IPS DF 6.9 (cell line): ENCODE results near the gene TSPAN4.

Experiments
- DNase-seq: peaks from one replicate; pipeline ENCODE4 v3.0.0-alpha.2; 2013; ENCODE audit warnings: low read depth, low spot score
- H3K27ac ChIP-seq: one replicate; pipeline ENCODE4 v1.5.1; 2013; ENCODE audit warnings: low read length, control low read depth
- H3K27me3 ChIP-seq: 2 replicates; pipeline ENCODE4 v1.6.1; 2013; ENCODE audit warnings: mild to moderate bottlenecking, low read length; ENCODE audit not compliant: control insufficient read depth, insufficient read depth
- H3K36me3 ChIP-seq: 2 replicates; pipeline ENCODE4 v1.6.1; 2013; ENCODE audit warnings: low read length; ENCODE audit not compliant: control insufficient read depth, insufficient read depth
- H3K4me1 ChIP-seq: 2 replicates; pipeline ENCODE4 v1.6.1; 2013; ENCODE audit warnings: low read length; ENCODE audit not compliant: control insufficient read depth, insufficient read depth
- H3K4me3 ChIP-seq: 2 replicates; pipeline ENCODE4 v1.5.1; 2013; ENCODE audit warnings: mild to moderate bottlenecking, low read length
- H3K9me3 ChIP-seq: 2 replicates; pipeline ENCODE4 v1.6.1; 2013; ENCODE audit warnings: low read length, inconsistent platforms; ENCODE audit not compliant: control insufficient read depth, insufficient read depth
- WGBS: extraction: QIAGEN DNeasy Blood & Tissue Kit; methylation state at CpG from one replicate; pipeline ENCODE4 v1.1.7; 2013; ENCODE audit warnings: mixed read lengths, missing lambda C conversion rate; ENCODE audit not compliant: insufficient read length, insufficient coverage; 5-methylcytosine and 5-hydroxymethylcytosine counted together

TSPAN4 gene

DNA sequence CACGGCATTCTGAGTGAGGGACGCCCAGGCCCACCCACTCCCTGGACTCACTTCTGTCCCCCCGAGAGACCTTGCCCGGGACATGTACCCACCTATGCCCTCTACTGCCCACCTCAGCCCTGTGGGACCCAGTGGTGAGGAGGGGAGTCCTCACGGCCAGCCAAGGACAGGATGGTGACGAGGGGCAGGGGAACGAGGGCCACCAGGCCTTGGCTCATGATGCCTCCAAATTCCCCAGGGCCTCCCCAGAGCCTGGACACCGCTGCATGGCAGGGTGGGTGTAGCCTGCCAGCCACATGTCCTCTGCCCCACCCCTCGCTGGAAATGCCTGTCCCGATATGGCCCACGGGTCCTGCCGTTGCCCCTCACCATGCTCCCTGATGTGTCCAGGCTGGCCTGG is 26.1 kb downstream of the TSPAN4 start:
- DNase-seq, result no peak
- H3K27ac ChIP-seq, result no peak overlapping the region
- no CpG with 5 or more reads among the region's 12 CpGs for WGBS
- H3K9me3 ChIP-seq, result no peaks in the 10 kb centered on the region
- peaks cover 14% of the 10 kb centered on the region; the same call in 1 of the 2 replicates for H3K36me3 ChIP-seq
- H3K4me1 ChIP-seq, result peaks cover 3% of the 10 kb centered on the region; the same call in 1 of the 2 replicates
- H3K4me3 ChIP-seq, result no peak overlapping the region
- no peaks in the 10 kb centered on the region for H3K27me3 ChIP-seq

GRCh38 chr11:869399-870126 is 26.9 kb downstream of the TSPAN4 start:
- DNase-seq, result no peak
- WGBS, result no CpG with 5 or more reads among the region's 25 CpGs
- H3K27me3 ChIP-seq, result no peaks in the 10 kb centered on the region
- no peak overlapping the region for H3K27ac ChIP-seq
- H3K4me1 ChIP-seq, result peaks cover 3% of the 10 kb centered on the region; the same call in 1 of the 2 replicates
- no peaks in the 10 kb centered on the region for H3K9me3 ChIP-seq
- no peak overlapping the region for H3K4me3 ChIP-seq
- peaks cover 14% of the 10 kb centered on the region; the same call in 1 of the 2 replicates for H3K36me3 ChIP-seq

DNA sequence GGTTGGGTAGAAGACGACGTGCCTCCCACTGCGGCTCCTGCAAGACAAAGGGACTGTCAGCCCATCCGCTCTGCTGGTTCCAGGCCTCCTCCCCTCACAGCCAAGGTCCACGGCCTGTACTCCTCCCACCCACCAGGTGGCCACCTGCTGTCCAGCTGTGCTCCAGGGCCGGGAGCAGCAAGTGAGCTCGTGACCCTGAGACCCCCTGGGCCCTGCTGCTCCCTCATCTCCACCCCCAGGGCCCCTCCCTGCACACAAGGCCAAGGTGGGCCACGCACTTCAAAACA is 27.4 kb downstream of the TSPAN4 start:
- WGBS, result no CpG with 5 or more reads among the region's 8 CpGs
- Histone ChIP-seq H3K36me3 (peaks cover 14% of the 10 kb centered on the region; the same call in 1 of the 2 replicates), H3K4me3 (no peak overlapping the region), H3K9me3 (no peaks in the 10 kb centered on the region), H3K27ac (no peak overlapping the region), H3K4me1 (peaks cover 2% of the 10 kb centered on the region; the same call in 1 of the 2 replicates), H3K27me3 (no peaks in the 10 kb centered on the region)
- DNase-seq, result no peak

DNA sequence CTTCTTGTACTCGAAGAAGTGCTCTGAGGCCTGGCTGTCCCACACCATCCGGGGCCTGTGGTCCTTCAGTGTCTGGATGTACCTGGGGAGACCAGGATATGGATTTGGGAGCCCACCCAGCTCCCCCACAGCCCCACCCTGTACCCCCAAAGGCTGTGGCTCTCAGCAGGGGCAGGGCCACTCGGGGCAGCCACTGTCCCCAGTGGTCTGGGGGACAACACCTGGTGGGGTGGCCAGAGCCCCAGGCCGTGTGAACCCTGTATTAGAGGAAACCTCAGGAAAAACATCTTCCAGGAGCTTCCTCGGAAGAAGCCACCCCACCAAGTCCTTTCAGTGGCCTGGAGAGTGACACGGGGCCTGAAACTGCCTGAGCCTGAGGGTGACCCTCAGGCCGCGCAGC is 27.8 kb downstream of the TSPAN4 start:
- H3K36me3 ChIP-seq, result peaks cover 14% of the 10 kb centered on the region; the same call in 1 of the 2 replicates
- no peak overlapping the region for H3K27ac ChIP-seq
- WGBS, result no CpG with 5 or more reads among the region's 8 CpGs
- H3K27me3 ChIP-seq, result no peaks in the 10 kb centered on the region
- H3K4me3 ChIP-seq, result no peak overlapping the region
- H3K9me3 ChIP-seq, result no peaks in the 10 kb centered on the region
- no peak for DNase-seq
- H3K4me1 ChIP-seq, result peaks cover 2% of the 10 kb centered on the region; the same call in 1 of the 2 replicates

GRCh38 chr11:871472-871871 is 28.8 kb downstream of the TSPAN4 start:
- no peak overlapping the region for H3K27ac ChIP-seq
- no peaks in the 10 kb centered on the region for H3K27me3 ChIP-seq
- no peaks in the 10 kb centered on the region for H3K9me3 ChIP-seq
- peaks cover 12% of the 10 kb centered on the region; the same call in 1 of the 2 replicates for H3K36me3 ChIP-seq
- no peak for DNase-seq
- no peak overlapping the region for H3K4me3 ChIP-seq
- peaks cover 2% of the 10 kb centered on the region for H3K4me1 ChIP-seq
- WGBS, result no CpG with 5 or more reads among the region's 9 CpGs

DNA sequence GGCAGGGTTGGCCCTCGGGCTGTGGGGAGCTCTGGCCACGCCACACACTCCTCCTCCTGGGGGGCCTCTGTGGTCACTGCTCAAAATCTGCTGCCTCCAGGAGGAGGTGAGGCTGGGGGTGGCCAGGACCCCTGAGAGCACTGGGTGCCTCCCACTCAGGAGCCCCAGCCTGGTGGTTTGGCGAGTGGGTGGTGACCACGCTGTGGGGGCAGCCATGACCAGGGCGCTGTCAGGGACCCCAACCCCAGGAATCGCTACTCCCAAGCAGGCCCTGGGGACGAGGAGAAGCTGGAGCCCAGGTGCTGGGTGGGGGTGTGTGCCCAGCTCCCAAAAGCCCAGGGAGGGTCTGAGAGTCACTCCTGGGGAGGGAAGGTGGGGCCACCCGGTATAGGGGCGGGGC is 30.1 kb downstream of the TSPAN4 start:
- Histone ChIP-seq H3K4me1 (peaks cover 2% of the 10 kb centered on the region), H3K4me3 (no peak overlapping the region), H3K36me3 (peaks cover 14% of the 10 kb centered on the region; the same call in 1 of the 2 replicates), H3K27ac (no peak overlapping the region), H3K9me3 (no peaks in the 10 kb centered on the region), H3K27me3 (no peaks in the 10 kb centered on the region)
- no peak for DNase-seq
- no CpG with 5 or more reads among the region's 9 CpGs for WGBS

- Histone ChIP-seq H3K4me3 (no peak overlapping the region), H3K9me3 (no peaks in the 10 kb centered on the region), H3K27ac (no peak overlapping the region), H3K4me1 (peaks cover 2% of the 10 kb centered on the region), H3K27me3 (no peaks in the 10 kb centered on the region), H3K36me3 (peaks cover 14% of the 10 kb centered on the region; the same call in 1 of the 2 replicates)
- DNase-seq, result no peak
- WGBS, result no CpG with 5 or more reads among the region's 12 CpGs
These were observed 31.1 kb downstream of the TSPAN4 start for GRCh38 chr11:873706-874105.

DNA sequence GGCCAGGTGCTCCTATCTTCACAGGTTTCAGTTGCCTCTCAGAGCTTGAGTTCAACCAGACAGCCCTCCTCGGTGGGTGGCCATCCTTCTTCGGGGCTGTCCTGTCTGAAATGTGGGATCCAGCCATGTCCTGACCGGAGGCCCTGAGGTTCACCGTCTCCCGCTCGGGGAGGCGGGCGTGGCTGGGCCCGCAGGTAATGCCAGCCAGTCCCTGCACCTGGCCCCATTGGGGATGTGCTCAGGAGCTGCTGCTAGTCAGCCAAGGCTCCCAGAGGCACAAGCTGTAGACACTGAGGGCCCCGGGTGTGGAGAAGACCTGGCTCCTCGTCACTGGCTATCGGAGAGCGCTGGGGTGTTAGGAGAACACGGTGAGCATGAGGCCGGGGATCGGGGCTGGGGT is 32.6 kb downstream of the TSPAN4 start:
- no CpG with 5 or more reads among the region's 16 CpGs for WGBS
- DNase-seq, result no peak
- Histone ChIP-seq H3K36me3 (peaks cover 11% of the 10 kb centered on the region; the same call in 1 of the 2 replicates), H3K27me3 (no peaks in the 10 kb centered on the region), H3K4me1 (peaks cover under 1% of the 10 kb centered on the region), H3K9me3 (no peaks in the 10 kb centered on the region), H3K4me3 (no peak overlapping the region), H3K27ac (no peak overlapping the region)

- Histone ChIP-seq H3K9me3 (no peaks in the 10 kb centered on the region), H3K4me1 (no peaks in the 10 kb centered on the region; the same call in 1 of the 2 replicates), H3K36me3 (peaks cover 15% of the 10 kb centered on the region), H3K4me3 (no peak overlapping the region), H3K27me3 (no peaks in the 10 kb centered on the region), H3K27ac (no peak overlapping the region)
- DNase-seq, result no peak
- WGBS, result no CpG with 5 or more reads among the region's 21 CpGs
These were observed 33.2 kb downstream of the TSPAN4 start for GRCh38 chr11:875769-876301.

DNA sequence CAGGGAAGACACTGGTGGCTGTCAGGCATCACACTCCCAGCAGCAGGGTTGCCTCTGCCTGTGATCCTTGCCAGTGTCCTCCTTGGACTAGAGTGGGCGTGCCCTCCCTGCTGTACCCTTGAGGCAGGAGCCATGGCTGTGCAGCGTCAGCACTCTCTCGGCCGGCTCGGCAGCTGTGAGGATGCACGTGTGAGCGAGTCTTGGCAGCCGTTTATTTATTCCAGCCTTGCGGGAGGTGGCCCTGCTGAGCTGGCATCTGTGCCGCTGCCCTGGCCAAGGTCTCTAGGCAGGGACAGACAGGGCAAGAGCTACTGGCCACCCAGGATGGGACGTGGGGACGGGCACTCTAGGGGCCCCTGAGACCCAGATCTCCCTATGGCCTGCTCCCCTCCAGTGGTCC is 33.9 kb downstream of the TSPAN4 start:
- Histone ChIP-seq H3K36me3 (peaks cover 14% of the 10 kb centered on the region), H3K27ac (no peak overlapping the region), H3K4me1 (no peaks in the 10 kb centered on the region; the same call in 1 of the 2 replicates), H3K27me3 (no peaks in the 10 kb centered on the region), H3K4me3 (no peak overlapping the region), H3K9me3 (no peaks in the 10 kb centered on the region)
- no peak for DNase-seq
- no CpG with 5 or more reads among the region's 12 CpGs for WGBS

- DNase-seq, result no peak
- no peaks in the 10 kb centered on the region for H3K27me3 ChIP-seq
- no peaks in the 10 kb centered on the region for H3K9me3 ChIP-seq
- no peak overlapping the region for H3K4me3 ChIP-seq
- H3K36me3 ChIP-seq, result peaks cover 13% of the 10 kb centered on the region
- no peak overlapping the region for H3K27ac ChIP-seq
- H3K4me1 ChIP-seq, result no peaks in the 10 kb centered on the region; the same call in 1 of the 2 replicates
- no CpG with 5 or more reads among the region's 11 CpGs for WGBS
These were observed 34.9 kb downstream of the TSPAN4 start for GRCh38 chr11:877565-877964.
